Measurements from ENCODE around the gene SENP7. TPM values are rescaled to one million over a fixed set of nuclear protein-coding genes. Genes with fewer than 3 reads are reported as not detected.

Gene SENP7
- total RNA-seq, 1 donor from 2014 or later, result 26.8 TPM

DNA sequence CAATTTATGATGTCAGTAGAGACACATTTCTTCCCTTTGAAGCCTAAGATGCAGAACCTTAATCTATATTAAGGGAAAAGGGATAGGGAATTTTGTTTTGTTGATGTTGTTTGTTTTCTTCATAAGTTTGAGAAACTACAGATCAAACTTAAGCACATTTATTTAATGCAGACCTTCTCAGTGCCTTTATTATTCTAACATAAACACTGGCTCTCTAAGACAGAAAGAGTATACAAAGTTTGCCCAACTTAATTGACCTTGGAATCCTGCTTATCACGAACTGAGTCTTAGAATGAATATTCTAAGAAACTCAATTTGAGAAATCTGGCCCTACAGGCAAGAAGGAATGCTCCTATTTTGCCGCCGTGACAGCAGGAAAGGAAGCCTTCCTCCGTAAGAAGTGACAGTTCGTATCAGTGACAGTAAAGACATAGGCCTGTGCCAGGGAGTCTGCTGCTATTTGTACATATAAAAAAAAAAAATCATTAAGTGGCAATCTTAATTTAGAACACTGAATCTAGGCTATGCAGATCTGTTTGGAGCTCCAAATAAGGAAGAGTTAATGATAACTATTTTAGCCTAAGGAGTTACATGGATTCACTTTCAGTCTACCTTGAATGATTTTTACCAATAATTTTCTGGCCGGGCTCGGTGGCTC is 183.9 kb downstream of the SENP7 start:
- H3K27ac Mint-ChIP-seq (ENCODE audit: unreplicated experiment), result no peak overlapping the region
- H3K36me3 Mint-ChIP-seq (ENCODE audit: low read depth), result peaks cover 9% of the 10 kb centered on the region
- H3K27me3 Mint-ChIP-seq (ENCODE audit: low read depth), result no peaks in the 10 kb centered on the region
- no peak overlapping the region for H3K4me3 Mint-ChIP-seq
- no peaks in the 10 kb centered on the region for H3K9me3 Mint-ChIP-seq
- no peaks in the 10 kb centered on the region for H3K4me1 Mint-ChIP-seq
- no peak for DNase-seq (ENCODE audit: low read depth, low spot score)
- TF ChIP-seq, protein P1, sequence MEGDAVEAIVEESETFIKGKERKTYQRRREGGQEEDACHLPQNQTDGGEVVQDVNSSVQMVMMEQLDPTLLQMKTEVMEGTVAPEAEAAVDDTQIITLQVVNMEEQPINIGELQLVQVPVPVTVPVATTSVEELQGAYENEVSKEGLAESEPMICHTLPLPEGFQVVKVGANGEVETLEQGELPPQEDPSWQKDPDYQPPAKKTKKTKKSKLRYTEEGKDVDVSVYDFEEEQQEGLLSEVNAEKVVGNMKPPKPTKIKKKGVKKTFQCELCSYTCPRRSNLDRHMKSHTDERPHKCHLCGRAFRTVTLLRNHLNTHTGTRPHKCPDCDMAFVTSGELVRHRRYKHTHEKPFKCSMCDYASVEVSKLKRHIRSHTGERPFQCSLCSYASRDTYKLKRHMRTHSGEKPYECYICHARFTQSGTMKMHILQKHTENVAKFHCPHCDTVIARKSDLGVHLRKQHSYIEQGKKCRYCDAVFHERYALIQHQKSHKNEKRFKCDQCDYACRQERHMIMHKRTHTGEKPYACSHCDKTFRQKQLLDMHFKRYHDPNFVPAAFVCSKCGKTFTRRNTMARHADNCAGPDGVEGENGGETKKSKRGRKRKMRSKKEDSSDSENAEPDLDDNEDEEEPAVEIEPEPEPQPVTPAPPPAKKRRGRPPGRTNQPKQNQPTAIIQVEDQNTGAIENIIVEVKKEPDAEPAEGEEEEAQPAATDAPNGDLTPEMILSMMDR (conservative IDR thresholded peaks at IDR 0.05), result no peak

DNA sequence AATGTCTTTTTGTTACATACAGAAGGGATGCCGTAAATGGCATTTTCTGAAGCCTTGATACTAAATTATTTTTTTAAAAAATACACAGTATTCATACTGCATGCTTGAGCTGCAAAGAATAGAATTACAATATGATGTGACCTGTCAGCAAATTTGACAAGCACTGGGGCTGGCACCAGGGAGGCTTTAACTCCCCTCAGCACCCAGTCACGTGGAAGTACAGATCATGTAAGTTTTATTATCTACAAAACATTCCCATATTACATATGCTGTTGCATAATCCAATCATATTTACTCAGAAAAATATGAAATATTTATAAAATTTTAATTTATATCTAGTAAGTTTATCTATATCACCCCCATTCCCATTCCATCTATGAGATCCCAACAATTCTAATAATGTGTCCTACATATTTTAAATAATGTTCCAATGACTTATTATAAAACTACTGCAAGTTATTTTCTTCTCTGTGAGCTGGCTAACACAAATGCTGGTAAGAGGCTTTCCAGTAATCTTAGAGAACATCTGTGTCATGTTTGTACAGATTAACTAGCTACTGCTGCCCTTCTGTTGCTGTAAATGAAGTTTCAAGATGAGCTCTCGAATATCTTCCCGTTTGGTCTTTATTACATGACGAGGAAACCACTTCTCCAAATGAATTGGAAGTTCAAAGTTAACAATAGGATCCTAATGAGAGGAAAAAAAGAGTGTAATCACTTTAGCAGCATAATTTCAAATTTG is 187.4 kb downstream of the SENP7 start:
- H3K4me3 Mint-ChIP-seq, result no peak overlapping the region
- H3K27ac Mint-ChIP-seq (ENCODE audit: unreplicated experiment), result no peak overlapping the region
- peaks cover 7% of the 10 kb centered on the region for H3K36me3 Mint-ChIP-seq (ENCODE audit: low read depth)
- no peak for DNase-seq (ENCODE audit: low read depth, low spot score)
- no peaks in the 10 kb centered on the region for H3K9me3 Mint-ChIP-seq
- H3K4me1 Mint-ChIP-seq, result no peaks in the 10 kb centered on the region
- H3K27me3 Mint-ChIP-seq (ENCODE audit: low read depth), result no peaks in the 10 kb centered on the region
- TF ChIP-seq, protein P1 (conservative IDR thresholded peaks at IDR 0.05), result no peak

DNA sequence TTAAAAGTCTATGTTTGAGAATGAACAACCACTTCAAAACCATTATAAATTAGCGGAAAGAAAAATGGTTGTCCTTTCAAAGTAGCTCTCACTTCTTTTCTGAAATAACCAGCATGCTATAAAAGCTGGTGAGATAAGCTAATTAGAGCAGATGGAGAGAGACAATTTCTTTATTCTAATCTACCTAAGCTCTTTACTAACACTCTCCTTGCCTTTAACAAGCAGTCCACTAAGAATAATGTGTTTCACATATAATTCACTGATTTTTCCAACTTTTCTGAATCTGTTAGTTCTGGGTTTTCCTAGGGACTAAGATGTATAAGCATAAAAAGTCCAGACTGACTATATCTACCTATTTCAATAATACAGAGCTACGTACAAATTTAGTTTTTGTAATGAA is 192.5 kb downstream of the SENP7 start, which contains the start of gene IMPG2:
Gene IMPG2, minus strand, starts transcription at position 101 of the 400 bp plus-strand sequence. CDS start 203 bp downstream, outside the sequence.
- Mint-ChIP-seq H3K27me3 (ENCODE audit: low read depth) (no peaks in the 10 kb centered on the region), H3K9me3 (no peaks in the 10 kb centered on the region), H3K4me1 (no peaks in the 10 kb centered on the region), H3K4me3 (no peak within 1 kb of the TSS), H3K27ac (ENCODE audit: unreplicated experiment) (no peak within 1 kb of the TSS), H3K36me3 (ENCODE audit: low read depth) (no peaks in the 10 kb centered on the region)
- DNase-seq (ENCODE audit: low read depth, low spot score), result no peak
- TF ChIP-seq, protein P1 (conservative IDR thresholded peaks at IDR 0.05), result no peak

DNA sequence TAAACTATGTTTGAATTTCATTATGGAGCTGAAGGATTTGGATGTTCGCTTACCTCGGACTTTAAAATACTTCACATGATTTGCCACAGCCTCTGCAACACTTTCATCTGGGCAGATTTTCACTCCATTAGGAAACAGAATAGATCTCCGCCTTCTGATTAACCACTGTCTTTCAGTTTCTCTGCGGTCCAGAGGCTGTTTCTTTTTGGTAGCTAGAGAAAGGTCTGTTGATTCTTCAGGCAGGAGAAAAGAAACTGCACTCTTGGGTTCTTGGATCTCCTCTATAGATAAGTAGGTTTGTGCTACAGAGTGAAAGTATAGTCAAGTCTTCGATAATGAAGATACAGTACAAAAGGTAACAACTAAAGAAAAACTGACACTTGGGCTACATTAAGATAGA is 193.5 kb downstream of the SENP7 start:
- H3K36me3 Mint-ChIP-seq (ENCODE audit: low read depth), result no peaks in the 10 kb centered on the region
- H3K4me1 Mint-ChIP-seq, result no peaks in the 10 kb centered on the region
- H3K27ac Mint-ChIP-seq (ENCODE audit: unreplicated experiment), result no peak overlapping the region
- no peaks in the 10 kb centered on the region for H3K27me3 Mint-ChIP-seq (ENCODE audit: low read depth)
- H3K4me3 Mint-ChIP-seq, result no peak overlapping the region
- DNase-seq (ENCODE audit: low read depth, low spot score), result no peak
- TF ChIP-seq, protein P1 (conservative IDR thresholded peaks at IDR 0.05), result no peak
- no peaks in the 10 kb centered on the region for H3K9me3 Mint-ChIP-seq

DNA sequence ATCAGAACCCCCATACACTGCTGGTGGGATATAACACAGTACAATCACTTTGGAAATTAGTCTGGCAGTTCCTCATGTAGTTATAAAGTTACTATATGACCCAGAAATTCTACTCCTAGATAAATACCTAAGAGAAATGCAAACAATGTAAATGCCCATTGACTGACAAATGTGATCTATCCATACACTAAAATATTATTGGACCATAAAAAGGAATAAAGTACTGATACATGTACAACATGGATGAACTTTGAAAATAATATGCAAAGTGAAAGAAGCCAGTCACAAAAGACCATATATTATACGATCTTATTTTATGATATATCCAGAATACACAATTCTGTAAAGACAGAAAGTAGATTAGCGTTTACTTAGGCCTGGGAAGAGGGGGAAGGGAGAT is 200.5 kb downstream of the SENP7 start:
- Mint-ChIP-seq H3K4me1 (peaks cover 8% of the 10 kb centered on the region), H3K4me3 (no peak overlapping the region), H3K36me3 (ENCODE audit: low read depth) (peaks cover 22% of the 10 kb centered on the region), H3K9me3 (peaks cover 13% of the 10 kb centered on the region), H3K27me3 (ENCODE audit: low read depth) (no peaks in the 10 kb centered on the region), H3K27ac (ENCODE audit: unreplicated experiment) (no peak overlapping the region)
- TF ChIP-seq, protein P1 (conservative IDR thresholded peaks at IDR 0.05), result no peak
- DNase-seq (ENCODE audit: low read depth, low spot score), result no peak

Data from neural crest cell (in vitro differentiated cells).